GM18511 (cell line): Measurements from ENCODE around the gene PDE4B.
"Not testable (repeated sequence)": the region's sequence is repeated elsewhere in the genome, so short reads cannot be mapped to it uniquely, and the experiment has no call there.

Experiments
- ATAC-seq: cut with Tn5 transposase; IDR thresholded peaks from one replicate; pipeline ENCODE4 v1.9.1; 2021; ENCODE audit warnings: mild to moderate bottlenecking, moderate library complexity; ENCODE audit not compliant: unreplicated experiment

Gene PDE4B

DNA sequence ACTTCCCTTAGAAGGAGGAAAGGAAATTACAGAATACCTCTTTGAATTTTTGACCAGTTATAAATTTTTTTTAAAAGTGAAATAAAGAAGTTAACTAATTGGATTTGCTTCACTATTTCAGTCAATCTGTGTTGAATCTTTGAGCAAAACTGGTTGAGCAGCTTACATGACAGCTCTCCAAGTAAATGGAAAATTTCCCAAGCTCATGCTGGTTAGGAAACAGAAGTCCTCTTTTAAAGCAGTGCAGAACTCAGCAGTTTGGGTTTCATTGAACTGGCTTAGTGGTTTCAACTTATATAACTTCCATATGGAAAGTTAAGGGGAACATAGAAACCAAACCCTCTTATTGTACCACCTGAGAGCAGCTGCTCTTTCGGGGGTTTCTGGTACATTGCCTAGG is 250.5 kb downstream of the PDE4B start:
- no peak for ATAC-seq

DNA sequence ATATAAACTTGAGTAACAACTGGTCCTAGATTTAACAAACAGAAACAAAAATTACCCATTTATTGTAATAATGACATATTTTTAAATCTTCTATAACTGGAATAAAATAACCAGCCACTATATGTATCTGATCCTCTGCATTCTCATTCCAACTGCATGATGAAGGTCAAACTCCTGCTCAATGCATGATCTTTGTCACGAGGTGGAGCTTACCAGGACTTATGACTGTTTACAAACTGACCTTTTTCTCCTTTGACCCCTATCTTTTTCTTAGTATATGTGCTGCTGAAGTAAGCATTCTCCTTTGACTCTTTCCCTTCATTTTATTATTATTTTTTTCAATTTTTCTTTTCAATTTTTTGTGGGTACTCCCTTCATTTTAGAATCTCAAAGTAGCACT is 252.2 kb downstream of the PDE4B start:
- ATAC-seq: no peak

DNA sequence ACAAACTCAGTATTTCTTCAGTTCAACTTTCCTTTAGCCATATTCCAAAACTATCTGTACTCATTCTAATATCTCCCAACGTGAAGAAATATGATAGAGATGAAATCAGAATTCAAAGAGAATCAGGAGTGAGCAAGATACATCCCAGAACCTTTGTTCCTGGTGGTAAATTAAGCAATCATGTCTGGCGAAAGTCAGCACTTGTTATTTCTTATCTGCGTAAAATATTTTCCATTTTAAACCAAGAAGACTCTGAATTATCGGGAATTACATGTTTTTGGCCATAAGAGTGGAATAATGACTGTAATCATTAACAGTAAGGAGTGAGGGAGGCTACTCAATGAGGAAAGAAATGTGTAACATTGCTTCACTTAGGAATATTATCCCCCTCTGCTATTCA is 253.7 kb downstream of the PDE4B start:
- ATAC-seq: no peak

DNA sequence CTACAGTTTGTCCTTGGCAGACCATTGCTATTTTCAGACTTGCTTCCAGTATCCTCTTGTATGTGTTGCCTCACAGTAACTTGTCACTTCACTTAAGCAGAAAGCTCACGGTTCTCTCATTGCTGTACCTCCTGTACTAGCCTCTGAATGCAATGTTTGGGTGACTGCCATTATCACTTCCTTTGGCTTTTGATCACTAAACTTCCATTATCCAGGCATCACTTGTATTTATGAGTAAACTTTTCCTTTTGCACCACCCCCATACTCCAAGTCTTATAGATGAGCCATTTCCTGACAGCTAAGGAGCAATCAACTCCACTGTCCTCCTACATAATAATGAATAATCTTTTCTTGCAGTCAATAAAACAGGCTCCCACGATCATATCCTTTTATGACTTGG is 255.3 kb downstream of the PDE4B start:
- ATAC-seq: no peak

DNA sequence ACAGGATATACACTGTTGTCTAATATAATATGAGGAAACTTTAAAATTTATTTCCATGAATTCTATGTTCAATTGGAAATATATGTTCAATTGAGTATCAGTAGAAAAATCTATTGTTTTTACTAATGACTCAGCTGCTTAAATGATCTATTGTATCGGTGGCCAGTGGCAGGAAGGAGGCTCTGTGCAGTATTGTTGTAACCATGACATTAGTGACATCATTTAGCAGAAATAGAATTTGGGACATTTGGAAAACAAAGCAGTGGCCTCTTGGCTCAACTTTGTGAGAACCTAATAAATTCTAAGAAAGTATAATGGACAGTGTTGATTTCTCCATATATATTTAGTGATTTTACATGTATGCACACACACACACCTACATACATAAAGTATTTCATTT is 257.4 kb downstream of the PDE4B start:
- ATAC-seq: no peak

DNA sequence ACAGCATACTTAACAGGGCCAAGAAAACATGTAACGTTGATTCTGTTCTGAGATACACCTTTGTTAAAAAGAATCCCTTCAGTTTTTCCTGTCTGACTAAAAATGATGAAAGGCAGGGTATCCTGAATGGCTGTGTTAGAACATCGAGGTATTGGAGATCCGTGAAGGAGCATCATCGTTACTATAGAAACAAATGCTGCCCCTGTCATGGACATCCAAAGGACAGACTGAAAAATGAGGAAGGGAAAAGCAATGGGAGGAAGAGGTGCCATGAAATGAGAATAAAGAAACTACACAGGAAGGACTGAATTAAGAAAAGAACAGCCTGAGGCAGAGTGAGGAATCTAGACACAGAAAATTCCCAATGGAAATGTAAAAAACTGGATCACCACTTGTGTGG is 257.9 kb downstream of the PDE4B start:
- ATAC-seq: no peak

DNA sequence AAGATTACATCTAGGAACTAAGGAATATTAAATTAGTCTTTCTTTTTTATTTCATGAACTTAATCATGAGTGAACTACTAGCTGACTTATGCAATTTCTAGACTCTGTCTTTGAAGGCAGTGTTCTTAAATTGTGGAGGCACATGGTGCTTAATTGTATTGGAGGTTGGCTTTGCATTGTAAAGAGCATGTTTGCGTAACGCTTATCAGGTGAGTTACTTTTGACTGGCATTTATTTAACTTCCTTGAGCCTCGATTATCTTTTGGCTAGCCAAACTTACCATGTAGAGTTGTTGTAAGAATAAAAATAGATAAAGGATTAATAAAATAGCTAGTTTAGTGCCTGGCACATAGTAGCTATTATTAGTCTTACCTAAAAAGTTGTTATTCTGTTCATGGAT is 262.4 kb downstream of the PDE4B start:
- ATAC-seq: no peak

DNA sequence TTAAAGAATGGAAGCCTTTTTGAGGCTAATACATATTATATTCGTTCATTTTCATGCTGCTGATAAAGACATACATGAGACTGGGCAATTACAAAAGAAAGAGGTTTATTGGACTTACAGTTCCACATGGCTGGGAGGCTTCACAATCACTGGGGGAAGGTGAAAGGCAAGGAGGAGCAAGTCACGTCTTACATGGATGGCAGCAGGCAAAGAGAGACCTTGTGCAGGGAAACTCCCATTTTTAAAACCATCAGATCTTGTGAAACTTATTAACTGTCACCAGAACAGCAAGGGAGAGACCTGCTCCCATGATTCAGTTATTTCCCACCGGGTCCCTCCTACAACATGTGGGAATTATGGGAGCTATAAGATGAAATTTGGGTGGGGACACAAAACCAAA is 264.8 kb downstream of the PDE4B start:
- not testable (repeated sequence) for ATAC-seq

DNA sequence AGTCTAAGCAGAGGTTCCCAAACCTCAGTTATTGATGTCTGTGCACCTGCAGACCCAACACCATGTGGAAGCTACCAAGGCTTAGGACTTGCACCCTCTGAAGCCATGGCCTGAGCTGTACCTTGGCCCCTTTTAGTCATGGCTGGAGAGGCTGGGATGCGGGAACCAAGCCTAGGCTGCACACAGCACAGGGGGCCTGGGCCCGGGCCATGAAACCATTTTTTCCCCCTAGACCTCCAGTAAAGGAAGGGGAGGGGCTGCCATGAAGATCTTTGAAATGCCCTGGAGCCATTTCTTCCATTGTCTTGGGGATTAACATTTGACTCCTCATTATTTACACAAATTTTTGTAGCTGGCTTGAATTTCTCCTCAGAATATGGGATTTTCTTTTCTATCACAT is 265.9 kb downstream of the PDE4B start:
- ATAC-seq: no peak

DNA sequence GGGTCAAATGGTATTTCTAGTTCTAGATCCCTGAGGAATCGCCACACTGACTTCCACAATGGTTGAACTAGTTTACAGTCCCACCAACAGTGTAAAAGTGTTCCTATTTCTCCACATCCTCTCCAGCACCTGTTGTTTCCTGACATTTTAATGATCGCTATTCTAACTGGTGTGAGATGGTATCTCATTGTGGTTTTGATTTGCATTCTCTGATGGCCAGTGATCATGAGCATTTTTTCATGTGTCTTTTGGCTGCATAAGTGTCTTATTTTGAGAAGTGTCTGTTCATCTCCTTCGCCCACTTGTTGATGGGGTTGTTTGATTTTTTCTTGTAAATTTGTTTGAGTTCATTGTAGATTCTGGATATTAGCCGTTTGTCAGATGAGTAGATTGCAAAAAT is 274.5 kb downstream of the PDE4B start:
- not testable (repeated sequence) for ATAC-seq

DNA sequence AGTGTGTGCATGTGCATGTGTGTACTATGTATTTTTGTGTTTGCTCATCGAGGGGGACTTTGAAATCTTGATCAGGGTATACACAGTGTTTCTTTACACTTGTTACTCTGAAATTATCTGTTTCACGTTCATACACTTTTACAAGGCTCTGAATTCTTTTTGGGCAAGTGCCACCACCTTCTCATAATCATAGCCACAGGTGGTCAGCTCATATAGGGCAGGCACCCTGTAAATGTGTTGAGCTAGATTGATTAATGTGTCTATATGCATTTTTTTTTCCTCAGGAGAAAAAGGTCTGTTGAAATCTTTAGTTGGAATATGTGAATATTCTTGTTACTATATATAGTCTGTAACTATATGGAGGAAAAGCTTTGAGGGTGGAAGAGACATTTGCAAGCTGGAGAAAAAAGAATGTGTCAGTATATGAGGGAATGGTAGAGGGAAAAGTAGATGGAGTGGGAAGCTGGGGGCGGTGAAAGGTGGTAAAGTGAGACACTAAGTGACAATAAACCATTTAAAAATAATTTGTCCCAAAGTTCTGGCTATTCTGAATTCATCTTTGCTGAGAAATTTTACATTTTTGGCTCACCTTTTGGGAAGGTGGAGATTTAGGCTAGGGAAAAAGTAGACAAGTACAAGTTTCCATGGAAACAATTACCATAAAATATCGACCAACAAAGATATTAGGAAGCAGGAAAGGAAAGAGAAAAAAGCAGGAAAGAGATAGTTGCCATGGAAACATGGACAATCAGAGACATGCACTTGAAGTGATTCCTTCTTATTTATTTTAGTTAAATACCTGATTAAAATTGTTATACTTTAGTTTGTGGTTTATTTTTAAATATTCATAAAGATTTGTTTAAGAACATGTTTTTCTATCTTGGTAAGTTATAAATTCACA is 277.5 kb downstream of the PDE4B start:
- no peak for ATAC-seq

DNA sequence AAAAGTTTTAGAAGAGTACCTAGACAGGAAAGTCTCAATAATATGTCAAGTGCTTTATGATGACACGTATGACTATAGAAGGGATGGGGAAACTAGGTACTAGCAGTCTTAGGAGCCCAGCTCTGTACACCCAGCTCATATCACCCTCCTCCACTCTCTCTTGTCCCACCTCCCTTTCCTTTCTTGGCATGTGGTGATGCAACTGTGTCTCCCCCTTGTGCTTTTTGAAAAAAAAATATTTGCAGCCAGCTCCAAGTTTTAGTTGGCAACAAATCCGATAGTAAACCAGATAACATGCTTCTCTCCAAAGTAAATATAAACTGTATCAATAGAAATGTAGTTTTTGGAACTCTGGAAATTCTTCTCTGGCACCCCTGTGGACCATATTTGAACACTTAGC is 280.7 kb downstream of the PDE4B start:
- no peak for ATAC-seq

DNA sequence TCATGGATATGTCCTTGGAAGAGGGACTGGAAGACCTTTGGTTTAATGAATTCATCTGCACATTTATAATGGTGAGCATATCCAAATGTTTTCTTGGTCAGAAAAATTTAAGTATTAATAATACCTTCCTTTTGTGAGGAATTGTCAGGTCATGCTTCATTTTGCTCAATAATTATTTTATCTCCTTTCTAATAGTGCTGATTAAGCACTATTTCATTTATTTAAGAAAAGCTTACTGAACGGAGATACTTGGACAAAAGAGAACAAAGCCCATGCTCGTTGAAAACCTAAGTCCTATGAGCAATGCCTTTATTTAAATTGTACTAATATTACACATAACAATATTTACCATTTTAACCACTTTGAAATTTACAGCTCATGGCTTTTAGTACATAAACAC is 281.5 kb downstream of the PDE4B start:
- no peak for ATAC-seq

DNA sequence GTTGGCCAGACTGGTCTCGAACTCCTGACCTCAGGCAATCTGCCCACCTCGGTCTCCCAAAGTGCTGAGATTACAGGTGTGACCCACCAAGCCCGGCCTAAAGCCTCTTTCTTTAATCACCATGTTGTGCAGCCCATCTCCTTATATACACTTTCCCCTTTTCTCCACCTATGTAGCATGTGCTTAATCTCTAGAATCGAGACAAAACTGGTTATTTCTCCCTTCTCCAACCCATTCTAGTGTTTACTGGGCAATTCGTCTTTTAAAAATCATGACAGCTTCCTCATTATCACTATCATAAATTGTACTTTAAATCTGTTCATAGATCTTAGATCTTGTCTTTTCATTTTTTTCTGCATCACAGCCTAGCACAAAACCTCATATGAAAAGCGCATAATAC is 285.7 kb downstream of the PDE4B start:
- ATAC-seq: no peak

DNA sequence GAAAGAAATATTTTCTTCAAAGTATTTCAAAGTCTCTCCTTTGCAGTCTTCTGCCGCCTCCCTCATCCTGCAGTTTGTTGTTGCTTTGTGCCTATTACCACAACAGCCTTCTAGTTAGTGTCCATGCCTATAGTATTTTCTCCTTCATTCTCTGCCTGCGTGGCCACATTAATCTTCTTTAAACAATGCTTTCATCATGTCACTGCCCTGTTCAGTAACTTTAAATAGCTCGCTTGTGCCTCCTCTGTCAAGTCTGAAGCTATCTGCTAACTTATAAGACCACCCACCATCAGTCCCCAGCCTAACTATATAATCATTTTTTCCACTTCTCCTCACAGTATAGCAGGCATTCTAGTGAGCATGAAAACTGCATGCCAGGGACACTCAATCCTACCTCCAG is 290.3 kb downstream of the PDE4B start:
- ATAC-seq: no peak

DNA sequence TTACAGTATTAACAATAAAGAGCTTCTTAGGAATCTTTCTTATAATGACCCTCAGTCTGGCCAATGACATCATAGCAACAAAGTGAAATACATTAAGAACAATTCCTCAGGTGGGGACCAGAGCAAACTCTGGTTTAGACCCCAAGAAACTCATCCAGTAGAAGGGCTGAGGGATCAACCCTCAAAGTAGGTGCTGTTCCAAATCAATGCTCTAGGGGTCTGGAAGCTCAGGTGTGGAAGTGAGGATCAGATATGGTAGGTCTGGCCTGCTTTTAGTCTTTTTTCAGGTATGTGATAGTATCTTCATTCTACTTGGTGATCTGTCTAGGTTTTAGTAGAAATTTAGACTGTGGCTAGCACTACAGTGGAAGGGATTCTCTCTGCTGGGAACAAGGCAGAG is 291.7 kb downstream of the PDE4B start:
- no peak for ATAC-seq

DNA sequence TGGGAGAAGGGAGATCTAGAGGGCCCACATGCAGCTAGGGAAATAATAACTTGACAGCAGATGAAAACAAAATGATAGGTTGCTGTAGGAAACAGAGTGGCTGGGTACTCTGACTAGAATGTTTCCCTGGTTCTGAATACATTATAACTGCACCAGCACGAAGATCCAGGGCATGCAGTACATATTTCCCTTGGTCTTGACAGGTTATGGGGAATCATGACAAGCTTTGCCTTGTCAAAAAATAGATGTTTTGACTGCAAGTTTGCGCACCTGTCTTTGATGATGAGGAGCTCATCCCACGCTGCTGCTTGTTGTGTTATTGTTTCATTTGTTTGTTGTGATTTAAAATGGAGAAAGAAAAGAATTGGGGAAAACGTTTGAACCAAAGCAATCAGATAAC is 292.9 kb downstream of the PDE4B start:
- ATAC-seq: no peak

DNA sequence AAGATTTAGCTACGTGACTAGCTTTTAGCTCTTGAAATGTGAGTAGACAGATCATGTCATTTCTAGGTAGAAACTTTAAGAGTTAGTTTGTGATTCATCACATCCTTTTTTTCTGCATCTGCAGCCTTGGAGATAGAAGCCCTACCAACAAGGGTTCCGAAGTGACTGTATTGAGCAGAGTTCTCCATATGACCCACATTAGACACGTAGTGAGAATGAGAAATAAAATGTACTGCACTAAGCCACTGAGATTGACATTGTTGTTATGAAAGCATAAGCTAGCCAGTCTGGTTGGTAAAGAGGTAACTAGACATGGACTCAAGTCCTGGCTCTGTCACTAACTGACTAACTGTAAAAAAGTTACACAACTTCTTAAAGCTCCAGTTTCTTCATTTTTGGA is 296.1 kb downstream of the PDE4B start:
- ATAC-seq: no peak

DNA sequence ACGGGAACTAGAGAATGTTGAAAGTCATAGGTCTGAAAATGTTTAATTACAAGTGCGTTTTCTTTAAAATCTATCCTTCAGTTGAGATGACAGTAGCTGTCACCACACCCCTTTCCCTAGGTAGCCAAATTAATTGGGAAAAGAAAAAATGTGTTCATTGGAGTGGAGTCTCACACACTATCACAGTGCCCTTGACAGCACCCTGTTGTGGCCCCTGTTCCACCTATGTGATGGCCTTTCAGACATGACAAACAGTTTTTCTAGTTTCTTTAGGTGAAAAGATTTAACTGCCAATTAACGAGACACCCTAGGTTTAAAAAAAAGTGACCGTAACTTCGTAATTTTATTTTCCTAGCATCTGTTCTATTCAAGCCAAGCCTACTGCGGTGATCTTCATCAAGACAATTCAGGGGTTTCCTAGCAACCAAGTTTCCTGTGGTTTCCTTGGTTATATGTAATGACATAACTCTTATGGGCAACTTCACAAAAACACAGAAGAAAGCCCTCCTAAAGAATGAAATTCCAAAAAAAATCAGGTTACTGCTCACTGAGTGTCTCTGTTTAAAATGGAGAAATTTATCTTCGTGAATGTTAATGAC is 298.3 kb downstream of the PDE4B start:
- ATAC-seq: no peak

DNA sequence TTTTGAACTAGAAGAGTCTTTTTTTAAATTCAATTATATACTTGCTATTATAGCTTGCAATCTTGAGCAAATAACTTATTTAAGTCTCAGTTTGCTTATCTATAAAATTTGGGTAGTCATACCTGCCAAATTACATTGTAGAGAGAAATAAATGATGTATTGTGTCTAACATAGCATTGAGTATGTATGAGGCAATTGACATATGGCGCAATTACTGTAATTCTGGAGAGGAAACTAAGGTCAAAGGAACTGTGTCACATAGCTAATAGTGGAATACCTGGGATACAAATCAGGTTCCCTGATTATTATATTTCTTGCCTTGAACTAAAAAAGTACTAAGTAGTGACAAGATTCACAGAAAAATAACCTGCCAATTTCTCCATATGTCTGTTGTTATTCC is 302.5 kb downstream of the PDE4B start:
- no peak for ATAC-seq

DNA sequence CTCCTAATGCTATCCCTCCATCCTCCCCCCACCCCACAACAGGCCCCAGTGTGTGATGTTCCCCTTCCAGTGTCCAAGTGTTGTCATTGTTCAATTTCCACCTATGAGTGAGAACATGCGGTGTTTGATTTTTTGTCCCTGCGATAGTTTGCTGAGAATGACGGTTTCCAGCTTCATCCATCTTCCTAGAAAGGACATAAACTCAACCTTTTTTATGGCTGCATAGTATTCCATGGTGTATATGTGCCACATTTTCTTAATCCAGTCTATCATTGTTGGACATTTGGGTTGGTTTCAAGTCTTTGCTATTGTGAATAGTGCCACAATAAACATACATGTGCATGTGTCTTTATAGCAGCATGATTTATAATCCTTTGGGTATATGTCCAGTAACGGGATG is 308.3 kb downstream of the PDE4B start:
- ATAC-seq: not testable (repeated sequence)

DNA sequence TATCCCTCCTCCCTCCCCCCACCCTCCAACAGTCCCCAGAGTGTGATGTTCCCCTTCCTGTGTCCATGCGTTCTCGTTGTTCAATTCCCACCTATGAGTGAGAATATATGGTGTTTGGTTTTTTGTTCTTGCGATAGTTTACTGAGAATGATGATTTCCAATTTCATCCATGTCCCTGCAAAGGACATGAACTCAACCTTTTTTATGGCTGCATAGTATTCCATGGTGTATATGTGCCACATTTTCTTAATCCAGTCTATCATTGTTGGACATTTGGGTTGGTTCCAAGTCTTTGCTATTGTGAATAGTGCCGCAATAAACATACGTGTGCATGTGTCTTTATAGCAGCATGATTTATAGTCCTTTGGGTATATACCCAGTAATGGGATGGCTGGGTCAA is 311.4 kb downstream of the PDE4B start:
- ATAC-seq: not testable (repeated sequence)

DNA sequence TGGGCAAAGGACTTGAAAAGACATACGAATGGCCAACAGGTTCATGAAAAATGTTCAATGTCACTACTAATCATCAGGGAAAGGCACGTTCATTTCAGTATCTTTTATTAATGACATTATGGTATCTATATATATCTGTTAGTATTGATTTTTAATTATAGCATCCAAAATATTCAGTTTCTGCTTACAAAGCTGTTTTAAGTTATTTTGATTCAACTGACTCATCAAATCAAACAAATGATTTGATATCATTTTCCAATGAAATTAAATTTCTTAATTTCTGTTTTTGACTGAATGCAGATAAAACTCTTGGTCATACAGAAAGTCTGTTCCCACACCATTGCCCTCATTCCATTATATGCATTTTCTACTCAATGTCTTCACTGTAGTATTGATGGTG is 315.9 kb downstream of the PDE4B start:
- ATAC-seq: no peak
